Measurements from ENCODE around the gene DNA2.

- TF ChIP-seq, protein P1, sequence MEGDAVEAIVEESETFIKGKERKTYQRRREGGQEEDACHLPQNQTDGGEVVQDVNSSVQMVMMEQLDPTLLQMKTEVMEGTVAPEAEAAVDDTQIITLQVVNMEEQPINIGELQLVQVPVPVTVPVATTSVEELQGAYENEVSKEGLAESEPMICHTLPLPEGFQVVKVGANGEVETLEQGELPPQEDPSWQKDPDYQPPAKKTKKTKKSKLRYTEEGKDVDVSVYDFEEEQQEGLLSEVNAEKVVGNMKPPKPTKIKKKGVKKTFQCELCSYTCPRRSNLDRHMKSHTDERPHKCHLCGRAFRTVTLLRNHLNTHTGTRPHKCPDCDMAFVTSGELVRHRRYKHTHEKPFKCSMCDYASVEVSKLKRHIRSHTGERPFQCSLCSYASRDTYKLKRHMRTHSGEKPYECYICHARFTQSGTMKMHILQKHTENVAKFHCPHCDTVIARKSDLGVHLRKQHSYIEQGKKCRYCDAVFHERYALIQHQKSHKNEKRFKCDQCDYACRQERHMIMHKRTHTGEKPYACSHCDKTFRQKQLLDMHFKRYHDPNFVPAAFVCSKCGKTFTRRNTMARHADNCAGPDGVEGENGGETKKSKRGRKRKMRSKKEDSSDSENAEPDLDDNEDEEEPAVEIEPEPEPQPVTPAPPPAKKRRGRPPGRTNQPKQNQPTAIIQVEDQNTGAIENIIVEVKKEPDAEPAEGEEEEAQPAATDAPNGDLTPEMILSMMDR (IDR thresholded peaks at IDR 0.05; ENCODE audit: insufficient read depth, low read length): no peak
- TF ChIP-seq POLR2AphosphoS5 (IDR thresholded peaks at IDR 0.05; ENCODE audit: low read depth): no peak
- TF ChIP-seq, protein P2, sequence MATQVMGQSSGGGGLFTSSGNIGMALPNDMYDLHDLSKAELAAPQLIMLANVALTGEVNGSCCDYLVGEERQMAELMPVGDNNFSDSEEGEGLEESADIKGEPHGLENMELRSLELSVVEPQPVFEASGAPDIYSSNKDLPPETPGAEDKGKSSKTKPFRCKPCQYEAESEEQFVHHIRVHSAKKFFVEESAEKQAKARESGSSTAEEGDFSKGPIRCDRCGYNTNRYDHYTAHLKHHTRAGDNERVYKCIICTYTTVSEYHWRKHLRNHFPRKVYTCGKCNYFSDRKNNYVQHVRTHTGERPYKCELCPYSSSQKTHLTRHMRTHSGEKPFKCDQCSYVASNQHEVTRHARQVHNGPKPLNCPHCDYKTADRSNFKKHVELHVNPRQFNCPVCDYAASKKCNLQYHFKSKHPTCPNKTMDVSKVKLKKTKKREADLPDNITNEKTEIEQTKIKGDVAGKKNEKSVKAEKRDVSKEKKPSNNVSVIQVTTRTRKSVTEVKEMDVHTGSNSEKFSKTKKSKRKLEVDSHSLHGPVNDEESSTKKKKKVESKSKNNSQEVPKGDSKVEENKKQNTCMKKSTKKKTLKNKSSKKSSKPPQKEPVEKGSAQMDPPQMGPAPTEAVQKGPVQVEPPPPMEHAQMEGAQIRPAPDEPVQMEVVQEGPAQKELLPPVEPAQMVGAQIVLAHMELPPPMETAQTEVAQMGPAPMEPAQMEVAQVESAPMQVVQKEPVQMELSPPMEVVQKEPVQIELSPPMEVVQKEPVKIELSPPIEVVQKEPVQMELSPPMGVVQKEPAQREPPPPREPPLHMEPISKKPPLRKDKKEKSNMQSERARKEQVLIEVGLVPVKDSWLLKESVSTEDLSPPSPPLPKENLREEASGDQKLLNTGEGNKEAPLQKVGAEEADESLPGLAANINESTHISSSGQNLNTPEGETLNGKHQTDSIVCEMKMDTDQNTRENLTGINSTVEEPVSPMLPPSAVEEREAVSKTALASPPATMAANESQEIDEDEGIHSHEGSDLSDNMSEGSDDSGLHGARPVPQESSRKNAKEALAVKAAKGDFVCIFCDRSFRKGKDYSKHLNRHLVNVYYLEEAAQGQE (IDR thresholded peaks at IDR 0.05; ENCODE audit: insufficient replicate concordance, low read depth): no peak
- no peak for TF ChIP-seq GABPA (IDR thresholded peaks at IDR 0.05; ENCODE audit: low read depth)
Observed at GRCh38 chr10:68419376-68419775, 52.4 kb downstream of the DNA2 start.

Measured in HL-60 (cell line).